CD14-positive monocyte (primary cell): Measurements from ENCODE around the gene INPP5F. TPM values are rescaled to one million over a fixed set of nuclear protein-coding genes. Genes with fewer than 3 reads are reported as not detected.

Source experiments
- DNase-seq, 3 donors: peaks; one replicate each; pipeline ENCODE4 v3.0.0-alpha.2; 2011 to 2022
- H2AFZ ChIP-seq: 2 replicates; pipeline ENCODE4 v1.6.0; 2012; ENCODE audit warnings: mild to moderate bottlenecking, low read depth, low read length, inconsistent platforms; ENCODE audit not compliant: insufficient read depth, poor library complexity, severe bottlenecking
- H3K27ac ChIP-seq, 2 donors: 1 replicate in 1 of 2; 2 replicates in 1 of 2; pipeline ENCODE4 v1.5.1; 2012 to 2013; ENCODE audit warnings: low read length in 2 of 2, control low read depth in 1 of 2, inconsistent platforms in 1 of 2, low read depth in 1 of 2, mild to moderate bottlenecking in 1 of 2
- H3K27me3 ChIP-seq, 2 donors: one replicate each; pipeline versions ENCODE4 v1.6.0 to v1.6.1; 2011 to 2013; ENCODE audit warnings: low read length in 2 of 2; ENCODE audit not compliant: control insufficient read depth in 2 of 2, insufficient read depth in 2 of 2
- H3K36me3 ChIP-seq, 2 donors: replicated peaks in 1 of 2; 1 replicate in 1 of 2; 2 replicates in 1 of 2; pipeline versions ENCODE4 v1.5.1 to v1.6.1; 2012 to 2013; ENCODE audit warnings: low read length in 2 of 2, control low read depth in 1 of 2, inconsistent platforms in 1 of 2, mild to moderate bottlenecking in 1 of 2; ENCODE audit not compliant: insufficient read depth in 2 of 2, control insufficient read depth in 1 of 2
- H3K4me1 ChIP-seq, 2 donors: 1 replicate in 1 of 2; 2 replicates in 1 of 2; pipeline versions ENCODE4 v1.5.1 to v1.6.1; 2012 to 2013; ENCODE audit warnings: low read length in 2 of 2, control low read depth in 1 of 2, inconsistent platforms in 1 of 2, mild to moderate bottlenecking in 1 of 2, moderate library complexity in 1 of 2; ENCODE audit not compliant: insufficient read depth in 2 of 2, control insufficient read depth in 1 of 2
- H3K4me2 ChIP-seq: replicated peaks from 2 replicates; pipeline ENCODE3; 2012; ENCODE audit warnings: low read length, moderate library complexity, mild to moderate bottlenecking; ENCODE audit not compliant: poor library complexity, severe bottlenecking; ENCODE audit errors: extremely low read depth
- H3K4me3 ChIP-seq, 3 experiments: fragments of 200-600 bp in 1 of 3; sonication (generic) in 1 of 3; replicated peaks in 1 of 3; 1 replicate in 2 of 3; 2 replicates in 1 of 3; pipeline ENCODE4 v1.5.1; 2011 to 2013; ENCODE audit warnings: low read length in 3 of 3, mild to moderate bottlenecking in 3 of 3, control low read depth in 2 of 3, low read depth in 2 of 3, inconsistent platforms in 1 of 3, moderate library complexity in 1 of 3
- H3K79me2 ChIP-seq: 2 replicates; pipeline ENCODE4 v1.6.0; 2012; ENCODE audit warnings: mild to moderate bottlenecking, control low read depth, inconsistent platforms, low read length, moderate library complexity; ENCODE audit not compliant: insufficient read depth
- H3K9ac ChIP-seq: 2 replicates; pipeline ENCODE4 v1.6.0; 2017; ENCODE audit warnings: low read length, mild to moderate bottlenecking; ENCODE audit not compliant: insufficient read depth, poor library complexity, severe bottlenecking
- H3K9me3 ChIP-seq, 2 donors: replicated peaks in 1 of 2; 1 replicate in 1 of 2; 2 replicates in 1 of 2; pipeline versions ENCODE4 v1.5.1 to v1.6.1; 2012 to 2013; ENCODE audit warnings: low read length in 2 of 2, control low read depth in 1 of 2; ENCODE audit not compliant: control insufficient read depth in 1 of 2, insufficient read depth in 1 of 2
- H4K20me1 ChIP-seq: 2 replicates; pipeline ENCODE4 v1.6.0; 2012; ENCODE audit warnings: mild to moderate bottlenecking, low read length, control low read depth, moderate library complexity; ENCODE audit not compliant: insufficient read depth
- H3K27ac Mint-ChIP-seq, 7 donors: one replicate each; pipeline ENCODE4 v1.8.0; 2020; ENCODE audit warnings: mild to moderate bottlenecking in 7 of 7, mixed read lengths in 7 of 7, moderate library complexity in 6 of 7, inconsistent platforms in 2 of 7
- H3K27me3 Mint-ChIP-seq, 3 donors: one replicate each; pipeline ENCODE4 v1.8.0; 2021 to 2022; ENCODE audit warnings: low read depth in 3 of 3, mild to moderate bottlenecking in 3 of 3, mixed read lengths in 3 of 3, moderate library complexity in 3 of 3, inconsistent platforms in 1 of 3
- H3K36me3 Mint-ChIP-seq, 2 donors: one replicate each; pipeline ENCODE4 v1.8.0; 2020; ENCODE audit warnings: mixed read lengths in 2 of 2, inconsistent platforms in 1 of 2, mild to moderate bottlenecking in 1 of 2
- H3K4me1 Mint-ChIP-seq: one replicate; pipeline ENCODE4 v1.8.0; 2020; ENCODE audit warnings: mild to moderate bottlenecking, mixed read lengths
- H3K4me3 Mint-ChIP-seq, 2 donors: one replicate each; pipeline ENCODE4 v1.8.0; 2020; ENCODE audit warnings: mild to moderate bottlenecking in 2 of 2, mixed read lengths in 2 of 2, moderate library complexity in 1 of 2
- H3K9me3 Mint-ChIP-seq, 7 donors: one replicate each; pipeline ENCODE4 v1.8.0; 2020 to 2022; ENCODE audit warnings: mixed read lengths in 7 of 7, mild to moderate bottlenecking in 6 of 7, moderate library complexity in 6 of 7, inconsistent platforms in 2 of 7
- CTCF ChIP-seq: fragments of 200-600 bp; IDR thresholded peaks from one replicate; pipeline ENCODE4 v1.8.0; 2022; ENCODE audit warnings: antibody characterized with exemption, mild to moderate bottlenecking
- WGBS: methylation state at CpG from one replicate; pipeline ENCODE4 v1.1.5; 2013; ENCODE audit warnings: missing lambda C conversion rate; ENCODE audit not compliant: insufficient coverage; 5-methylcytosine and 5-hydroxymethylcytosine counted together
- intact Hi-C, 2 donors: fragments of 100-400 bp; cut with micrococcal nuclease; formaldehyde crosslinking; loops; one replicate each; pipeline versions ENCODE4 v1.15.0 to v1.15.1; 2023
- polyA plus RNA-seq, 3 donors: library from polyadenylated mRNA; depleted of rRNA in 1 of 3; unstranded in 2 of 3; stranded (reverse) in 1 of 3; fragments of 300-500 nt in 2 of 3; fragments of >200 nt in 1 of 3; fragmentation: Illumina TruSeq in 2 of 3; gene quantifications; 1 replicate in 2 of 3; 2 replicates in 1 of 3; pipeline ENCODE4 v1.2.3, GENCODE V29; 2012 to 2021

INPP5F gene
- polyA plus RNA-seq, 3 donors, result 5.1 to 6.9 (median 5.4) TPM

DNA sequence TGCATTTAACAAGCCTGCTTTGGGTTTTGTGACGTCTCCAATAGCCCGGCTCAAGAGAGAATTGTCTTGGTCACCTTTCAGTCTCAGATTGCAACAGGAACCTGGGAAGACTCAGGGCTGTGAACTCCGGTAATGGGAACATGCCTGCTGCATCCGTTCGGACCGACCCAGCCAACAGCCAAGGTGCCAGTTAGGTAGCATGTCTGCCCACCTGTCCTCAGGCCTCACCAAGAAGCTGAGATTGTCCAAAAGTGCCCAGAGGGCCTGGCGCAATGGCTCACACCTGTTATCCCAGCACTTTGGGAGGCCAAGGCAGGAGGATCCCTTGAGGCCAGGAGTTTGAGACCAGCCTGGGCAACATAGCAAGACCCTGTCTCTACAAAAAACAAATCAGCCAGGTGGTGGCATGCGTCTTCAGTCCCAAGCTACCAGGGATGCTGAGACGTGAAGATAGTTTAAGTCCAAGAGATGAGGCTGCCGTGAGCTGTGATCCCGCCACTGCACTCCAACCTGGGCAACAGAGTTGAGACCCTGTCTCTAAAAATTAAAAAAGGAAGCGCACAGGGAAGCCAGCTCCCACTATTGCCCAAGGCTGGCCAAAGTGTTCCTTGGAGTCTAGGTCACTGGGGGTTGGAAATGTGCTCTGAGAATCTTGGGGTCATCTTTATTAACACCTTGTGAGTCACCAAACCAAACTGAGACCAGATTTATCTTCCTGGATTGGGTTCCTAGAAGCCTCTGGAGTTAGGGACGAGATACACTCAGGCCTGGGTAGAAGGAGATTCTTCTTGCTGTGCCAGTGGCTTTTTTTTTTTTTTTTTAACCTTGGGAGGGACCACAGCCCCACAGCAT, 47.7 kb upstream of the INPP5F start:
- WGBS, result 100% methylated on average over 11 of the region's 13 CpGs
- Histone ChIP-seq H3K36me3 (peaks cover 10 to 31% of the 10 kb centered on the region in 2 donors), H4K20me1 (no peaks in the 10 kb centered on the region), H3K79me2 (no peaks in the 10 kb centered on the region), H3K4me3 (no peak overlapping the region), H3K4me2 (no peak overlapping the region), H3K9ac (no peak overlapping the region), H2AFZ (no peak overlapping the region), H3K27ac (no peak overlapping the region), H3K9me3 (no peaks in the 10 kb centered on the region), H3K4me1 (peaks cover 39 to 40% of the 10 kb centered on the region in 2 donors), H3K27me3 (no peaks in the 10 kb centered on the region)
- intact Hi-C loops, result no loop called here
- Mint-ChIP-seq H3K27me3 (peaks cover 0 to 4% (median 0%) of the 10 kb centered on the region in 3 donors), H3K36me3 (peaks cover 28 to 32% of the 10 kb centered on the region in 2 donors), H3K9me3 (no peaks in the 10 kb centered on the region), H3K27ac (peak overlapping the region in 1 of 7 donors; percentile 63), H3K4me3 (no peak overlapping the region), H3K4me1 (peaks cover 39% of the 10 kb centered on the region)
- DNase-seq, result no peak
- TF ChIP-seq CTCF, result no peak

DNA sequence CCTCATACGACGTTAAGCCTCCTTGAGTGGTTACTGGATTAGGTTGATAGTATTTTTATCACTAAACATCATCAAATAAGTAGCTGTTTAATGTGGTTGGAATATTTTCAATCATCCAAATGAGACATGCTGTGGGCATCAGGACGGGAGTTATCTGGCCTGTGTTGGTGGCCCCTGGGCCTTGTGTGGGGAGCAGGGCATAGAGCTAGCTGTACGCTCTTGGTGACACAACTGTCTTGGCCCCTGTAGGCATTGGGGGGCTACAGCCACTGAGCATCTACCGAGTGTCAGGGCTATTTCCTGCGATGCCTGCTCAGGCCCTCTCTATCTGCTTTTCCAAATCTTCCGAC, 46.4 kb upstream of the INPP5F start:
- H3K4me3 Mint-ChIP-seq, result no peak overlapping the region
- TF ChIP-seq CTCF, result no peak
- Histone ChIP-seq H3K4me2 (no peak overlapping the region), H3K4me1 (peaks cover 39 to 40% of the 10 kb centered on the region in 2 donors), H2AFZ (no peak overlapping the region), H3K27ac (peak overlapping the region; percentile 41 to 59), H3K9ac (no peak overlapping the region), H3K9me3 (no peaks in the 10 kb centered on the region), H3K4me3 (peak overlapping the region in 1 of 3 experiments; percentile 46), H3K36me3 (peaks cover 6 to 20% of the 10 kb centered on the region in 2 donors), H4K20me1 (no peaks in the 10 kb centered on the region), H3K27me3 (no peaks in the 10 kb centered on the region), H3K79me2 (no peaks in the 10 kb centered on the region)
- H3K4me1 Mint-ChIP-seq, result peaks cover 39% of the 10 kb centered on the region
- intact Hi-C loops, result no loop called here
- H3K9me3 Mint-ChIP-seq, result no peaks in the 10 kb centered on the region
- peaks cover 0 to 2% (median 0%) of the 10 kb centered on the region in 3 donors for H3K27me3 Mint-ChIP-seq
- H3K36me3 Mint-ChIP-seq, result peaks cover 16 to 19% of the 10 kb centered on the region in 2 donors
- H3K27ac Mint-ChIP-seq, result peak overlapping the region in 3 of 7 donors; percentile 83 to 93 (median 91)
- 92% methylated on average over 2 of the region's 7 CpGs for WGBS
- no peak for DNase-seq
